Activated CD4-positive, alpha-beta T cell treated with anti-CD3 and anti-CD28 coated beads, Interleukin-10, Interleukin-2, amounts not matched to agents 100 ng/mL and 50 ng/mL, durations not matched to agents 16 hours and 8 hours (primary cell): ENCODE data around the gene WDR4.
A peak's percentile ranks its signal among the peaks of the same experiment; 100 is the strongest.
"Not testable (repeated sequence)": the region's sequence is repeated elsewhere in the genome, so short reads cannot be mapped to it uniquely, and the experiment has no call there.

Experiments
- DNase-seq: peaks from one replicate; pipeline ENCODE4 v3.0.0-alpha.2; 2020

Gene WDR4

DNA sequence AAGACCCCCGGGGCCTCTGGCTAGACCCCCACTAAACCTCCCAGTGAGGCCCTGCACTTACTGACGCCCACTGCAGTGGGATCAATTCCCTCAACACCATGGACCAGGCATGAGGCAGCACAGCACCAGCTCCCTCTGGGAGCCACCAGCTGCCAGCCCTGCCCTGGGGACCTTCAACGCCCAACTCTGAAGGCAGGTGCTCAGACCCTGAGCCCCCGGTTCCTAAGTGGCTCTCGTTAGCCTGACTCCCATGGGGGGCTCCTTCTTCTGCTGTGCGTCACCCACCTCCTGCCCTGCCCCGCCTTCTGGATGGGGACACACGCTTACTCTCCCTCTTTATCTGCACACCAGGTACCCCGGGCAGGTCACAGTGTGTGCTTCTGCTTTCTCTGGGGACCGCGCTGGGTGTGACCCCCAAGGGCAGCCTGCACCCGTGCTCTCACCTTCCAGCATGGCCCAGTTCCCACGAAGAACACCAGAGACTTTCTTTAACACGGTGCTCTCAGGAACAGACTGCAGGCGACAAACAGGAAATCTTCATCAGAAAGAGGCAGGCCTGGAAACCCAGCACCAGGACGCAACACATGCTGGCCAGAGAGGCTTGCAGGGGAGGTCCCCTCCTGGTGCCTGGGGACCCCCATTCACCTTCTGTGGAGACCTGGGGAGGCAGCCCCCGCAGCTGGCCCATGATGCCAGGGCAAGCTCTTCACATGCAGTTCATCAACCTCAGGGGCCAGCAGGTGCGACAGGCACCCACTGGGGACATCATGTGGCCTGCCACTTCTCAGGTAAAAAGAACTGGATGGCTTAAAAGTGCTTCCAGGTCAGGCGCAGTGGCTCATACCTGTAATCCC lies 27.3 kb downstream of the WDR4 start:
- DNase-seq: no peak

DNA sequence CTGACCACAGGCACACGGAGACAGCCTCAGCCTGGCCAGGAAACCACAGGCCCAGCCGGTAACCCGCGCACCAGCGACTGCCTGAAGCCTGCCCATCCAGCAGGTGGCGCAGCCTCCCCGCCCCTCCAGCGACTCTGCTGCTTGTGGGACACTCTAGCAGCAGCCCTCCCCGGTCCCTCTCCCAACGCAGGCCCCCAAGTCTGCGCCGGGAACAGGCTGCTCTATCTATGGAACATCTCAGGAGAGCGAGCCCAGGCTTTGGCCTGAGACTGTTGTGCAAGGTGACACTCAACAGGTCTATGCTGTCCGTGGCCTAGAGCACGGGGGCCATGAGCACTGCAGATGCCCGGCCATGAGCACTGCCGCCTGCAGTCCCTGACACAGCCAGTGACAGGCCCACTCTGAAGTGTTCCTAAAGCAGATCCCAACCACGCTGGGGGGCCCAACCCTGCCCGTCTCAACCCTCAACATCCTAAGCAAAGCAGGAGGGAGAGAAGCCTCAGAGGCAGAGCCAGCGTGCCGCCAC lies 28.4 kb downstream of the WDR4 start:
- peak; percentile 54 for DNase-seq

GRCh38 chr21:42850463-42850862 lies 28.9 kb downstream of the WDR4 start:
- no peak for DNase-seq

DNA sequence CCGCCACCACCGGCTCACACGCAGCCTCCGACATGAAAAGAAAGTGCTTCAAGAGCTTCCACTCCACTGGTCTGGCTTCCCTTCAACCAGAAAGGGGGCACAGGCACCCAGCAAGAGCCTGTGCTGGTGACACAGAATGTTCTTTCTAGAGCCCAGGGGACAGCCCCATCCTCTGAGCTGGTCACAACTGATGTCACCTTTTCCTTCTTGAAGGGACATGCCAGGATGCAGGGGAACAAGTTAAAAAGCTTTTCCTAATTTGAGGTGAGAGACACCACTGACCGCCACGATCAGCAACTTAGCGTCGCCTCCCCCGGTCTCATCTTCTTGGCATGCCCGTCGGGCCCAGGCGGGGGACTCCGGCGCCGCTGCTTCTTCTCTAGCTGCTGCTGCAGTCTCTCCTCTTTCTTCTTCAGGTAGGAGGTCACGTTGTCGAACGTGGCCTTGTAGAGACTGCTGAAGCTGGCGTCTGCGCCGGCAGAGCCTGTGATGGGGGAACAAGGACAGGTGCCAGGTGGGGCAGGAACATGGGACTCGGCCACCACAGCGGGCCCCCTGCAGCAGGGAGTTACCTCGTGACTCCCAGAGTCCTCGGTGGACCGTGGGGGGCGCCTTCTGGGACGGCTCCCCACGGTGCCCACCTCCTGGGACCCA lies 29.5 kb downstream of the WDR4 start:
- no peak for DNase-seq

DNA sequence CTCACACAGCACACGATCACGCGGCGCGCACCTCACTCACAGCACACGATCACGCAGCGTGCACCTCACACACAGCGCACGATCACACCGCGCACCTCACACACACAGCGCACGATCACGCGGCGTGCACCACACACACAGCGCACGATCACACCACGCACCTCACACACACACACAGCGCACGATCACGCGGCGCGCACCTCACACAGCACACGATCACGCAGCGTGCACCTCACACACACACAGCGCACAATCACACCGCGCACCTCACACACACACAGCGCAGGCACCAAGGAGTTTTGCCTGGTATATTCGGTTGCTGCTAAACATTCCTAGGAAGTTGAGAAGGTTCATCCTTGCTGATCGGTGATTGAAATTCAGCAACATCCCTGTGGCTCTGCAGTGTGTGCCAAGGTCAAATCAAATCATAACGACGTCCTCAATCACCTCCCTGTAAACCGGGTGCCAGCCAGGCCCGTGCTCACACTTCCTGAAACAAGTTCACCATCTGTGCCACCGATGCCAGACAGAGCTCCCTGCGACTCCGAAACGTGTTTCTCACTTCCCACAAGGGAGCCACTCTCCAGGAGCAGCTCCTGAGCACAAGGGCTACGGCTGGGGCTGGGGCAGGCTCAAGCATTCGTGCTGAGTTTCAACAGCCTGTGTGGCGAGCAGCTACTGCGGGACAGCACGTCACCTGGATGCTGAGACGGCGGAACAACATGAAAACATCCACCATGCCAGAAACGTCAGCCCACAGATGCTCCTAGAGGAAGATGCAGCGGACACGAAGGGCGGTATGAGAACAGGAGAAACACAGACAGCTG lies 30.2 kb downstream of the WDR4 start:
- DNase-seq: no peak

GRCh38 chr21:42848144-42848931 lies 31.0 kb downstream of the WDR4 start:
- DNase-seq: not testable (repeated sequence)

DNA sequence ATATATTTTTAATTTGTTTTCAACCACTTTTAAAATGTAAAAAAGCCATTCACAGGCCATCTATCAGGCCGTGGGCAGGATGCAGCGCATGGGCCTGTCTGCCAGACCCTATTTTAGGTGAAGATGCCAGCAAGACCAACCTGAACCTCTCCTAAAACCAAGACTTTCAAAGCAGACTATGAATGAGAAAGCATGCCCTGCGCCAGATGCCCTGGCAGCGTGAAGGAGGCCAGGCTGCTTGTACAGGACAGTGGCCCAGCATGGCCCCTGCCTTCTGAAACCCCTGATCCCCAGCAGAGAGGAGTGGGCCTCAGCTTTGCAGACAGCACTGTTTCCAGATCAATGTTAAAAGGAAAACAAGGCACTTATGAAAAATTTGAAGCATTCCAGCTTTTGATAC lies 31.6 kb downstream of the WDR4 start:
- no peak for DNase-seq

- no peak for DNase-seq
These were observed 32.2 kb downstream of the WDR4 start for GRCh38 chr21:42847051-42847707.

DNA sequence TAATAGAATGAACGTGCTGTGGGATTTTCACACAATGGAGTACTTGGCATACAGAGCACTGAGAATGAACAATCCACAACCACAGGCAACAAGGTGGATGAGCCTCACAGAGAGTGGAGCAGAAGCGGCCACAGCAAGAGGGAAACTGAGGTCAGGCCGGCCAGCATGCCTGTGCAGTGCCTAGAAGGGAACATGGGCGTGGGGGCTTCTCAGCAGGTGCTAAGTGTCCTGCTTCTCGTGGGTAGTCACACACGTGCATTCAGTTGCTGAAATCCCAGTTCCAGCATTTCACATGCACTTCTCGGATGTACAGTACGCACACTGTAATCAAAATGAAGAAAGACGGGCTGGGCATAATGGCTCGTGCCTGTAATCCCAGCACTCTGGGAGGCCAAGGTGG lies 33.1 kb downstream of the WDR4 start:
- no peak for DNase-seq

GRCh38 chr21:42845296-42845965 lies 33.9 kb downstream of the WDR4 start:
- DNase-seq: no peak

GRCh38 chr21:42844411-42845113 lies 34.8 kb downstream of the WDR4 start:
- DNase-seq: no peak

GRCh38 chr21:42843056-42843455 lies 36.3 kb downstream of the WDR4 start:
- DNase-seq: no peak

DNA sequence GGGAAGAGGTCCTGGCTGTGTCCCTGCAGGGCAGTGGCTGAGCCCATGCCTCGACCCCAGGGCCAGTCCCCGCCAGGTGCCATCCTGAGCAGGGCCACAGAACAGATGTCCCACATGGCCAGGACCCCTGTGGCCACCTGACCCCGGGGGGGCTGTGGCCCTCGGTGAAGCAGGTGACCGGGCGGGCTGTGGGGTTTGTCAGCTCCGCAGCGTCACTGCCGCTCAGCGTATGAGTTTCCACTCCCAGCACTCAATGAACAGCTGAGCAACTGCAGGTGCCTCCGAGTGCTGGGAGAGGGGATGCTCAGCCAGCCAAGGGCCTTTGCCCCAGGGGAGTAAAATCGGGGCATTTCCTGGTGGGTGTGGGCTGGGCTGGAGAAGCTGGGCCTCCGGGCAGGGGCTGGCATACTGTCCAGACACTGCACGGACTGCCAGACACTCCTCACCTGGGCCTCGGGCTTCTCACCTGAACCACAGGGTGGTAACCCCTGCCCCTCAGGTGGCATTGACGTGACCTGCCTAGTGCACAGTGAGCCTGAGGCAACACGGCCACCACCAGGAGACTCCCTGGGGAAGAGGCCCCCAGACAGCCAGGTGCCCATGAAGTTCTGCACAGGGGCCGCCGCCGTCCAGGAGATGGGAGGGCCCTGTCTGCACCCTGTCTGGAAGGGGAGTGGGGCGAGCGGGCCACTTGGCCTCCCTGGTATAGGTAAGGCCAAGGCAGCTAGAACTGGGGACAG lies 37.3 kb downstream of the WDR4 start:
- DNase-seq: not testable (repeated sequence)

DNA sequence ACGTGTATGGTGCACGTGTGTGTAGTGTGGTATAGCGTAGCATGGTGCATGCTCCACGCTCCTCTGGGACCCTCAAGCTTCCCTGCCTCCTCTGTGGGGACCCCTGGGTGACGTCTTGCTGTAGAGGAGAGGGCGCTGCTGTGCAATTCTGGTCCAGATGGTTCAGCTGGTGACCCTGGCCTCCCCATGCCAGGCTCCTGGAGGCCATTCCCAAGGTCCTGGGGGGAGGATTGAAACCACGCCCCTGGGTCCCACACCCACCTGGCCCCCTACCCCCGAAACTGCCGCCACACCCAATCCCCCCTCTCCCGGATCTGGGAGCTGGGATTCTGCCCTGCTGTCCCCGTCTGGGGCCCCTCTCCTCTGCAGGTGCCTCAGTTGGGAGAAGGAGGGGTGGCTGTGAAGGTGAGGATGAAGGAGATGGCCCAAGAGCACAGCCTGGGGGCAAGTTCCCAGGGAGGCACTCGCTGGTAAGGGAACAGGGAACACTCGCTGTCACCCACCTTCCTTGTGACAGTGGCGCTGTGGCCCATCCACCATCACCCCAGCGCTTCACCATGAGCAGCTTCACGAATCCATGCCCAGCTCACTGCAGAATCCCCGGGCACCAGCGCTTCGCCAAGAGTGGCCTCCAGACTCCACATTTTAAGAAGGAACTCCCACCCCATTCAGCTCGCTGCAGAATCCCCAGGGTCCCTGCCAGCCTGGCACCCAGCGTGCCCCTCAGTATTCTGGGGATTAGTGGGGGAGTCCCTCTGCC lies 38.0 kb downstream of the WDR4 start:
- no peak for DNase-seq

- DNase-seq: no peak
These were observed 38.8 kb downstream of the WDR4 start for GRCh38 chr21:42840411-42841155.

DNA sequence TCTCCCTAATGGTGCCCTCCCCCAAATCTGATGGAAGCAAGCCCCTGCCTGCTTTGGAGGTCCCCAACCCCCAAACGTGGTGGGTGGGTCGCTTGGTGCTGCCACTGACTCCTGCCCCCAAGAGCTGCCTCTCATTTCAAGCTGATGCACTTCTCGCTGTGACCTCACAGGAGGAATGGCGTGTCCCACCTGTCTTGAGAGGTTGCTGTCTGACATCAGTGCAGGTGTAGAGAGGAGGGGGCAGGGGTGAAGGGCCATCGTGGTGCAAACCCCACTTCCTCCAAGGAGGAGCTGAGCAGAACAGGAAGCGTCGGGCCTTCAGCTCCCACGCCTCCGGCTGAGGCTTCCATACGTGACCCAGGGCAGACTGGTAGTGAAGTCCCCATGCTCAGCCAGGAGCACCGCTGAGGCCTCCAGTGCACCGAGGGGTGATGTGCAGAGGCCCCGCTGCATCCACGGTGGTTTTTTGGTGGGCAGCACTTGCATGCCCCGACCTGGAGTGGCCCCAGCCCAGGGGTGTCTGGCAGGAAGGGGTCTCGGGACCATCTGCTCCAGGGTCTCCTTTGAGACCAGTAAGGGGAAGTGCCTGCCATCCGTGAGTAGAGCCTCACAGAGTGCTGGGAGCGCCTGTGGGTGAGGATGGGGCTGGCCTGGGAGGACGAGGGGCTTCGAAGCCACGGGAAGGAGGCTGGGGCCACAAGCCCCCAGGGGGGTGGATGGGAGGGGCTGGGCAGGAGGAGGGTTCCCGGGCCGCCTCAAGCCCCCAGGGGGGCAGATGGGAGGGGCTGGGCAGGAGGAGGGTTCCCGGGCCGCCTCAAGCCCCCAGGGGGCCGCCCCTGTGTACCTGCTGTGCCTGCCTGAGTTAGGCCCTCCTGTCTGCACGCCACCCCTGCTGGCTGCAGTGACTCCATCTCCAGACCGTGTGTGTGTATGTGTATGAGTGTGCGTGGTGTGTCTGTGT lies 39.8 kb downstream of the WDR4 start:
- DNase-seq: no peak

DNA sequence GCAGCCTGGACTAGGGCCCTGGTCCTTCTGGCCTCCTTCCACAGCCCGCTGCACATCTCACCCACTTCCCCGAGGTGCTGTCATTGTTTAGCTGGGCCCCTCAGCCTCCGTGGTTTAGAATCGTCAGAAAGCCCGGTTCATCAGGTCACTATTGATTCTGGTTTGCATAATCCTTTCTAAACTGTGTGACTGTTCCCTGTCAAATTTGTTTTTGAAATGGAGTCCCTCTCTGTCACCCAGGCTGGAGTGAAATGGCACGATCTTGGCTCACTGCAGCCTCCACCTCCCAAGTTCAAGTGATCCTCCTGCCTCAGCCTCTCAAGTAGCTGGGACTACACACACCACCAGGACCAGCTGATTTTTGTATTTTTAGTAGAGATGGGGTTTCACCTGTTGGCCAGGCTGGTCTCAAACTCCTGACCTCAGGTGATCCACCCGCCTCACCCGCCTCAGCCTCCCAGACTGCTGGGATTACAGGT lies 41.1 kb downstream of the WDR4 start:
- DNase-seq: not testable (repeated sequence)
